H1 (cell line): ENCODE measurements around the gene CTNND2. TPM values are rescaled to one million over a fixed set of nuclear protein-coding genes. Genes with fewer than 3 reads are reported as not detected.

ENCODE experiments used
- CTCF ChIA-PET: fragments of 300-600 bp; sonication (Branson Sonifier 250); formaldehyde crosslinking; loops from one replicate; lab custom pipeline; 2021; ENCODE audit not compliant: partially characterized antibody; lab: Charles Lee
- POLR2A ChIA-PET: fragments of 300-600 bp; sonication (Branson Sonifier 250); formaldehyde crosslinking; loops from one replicate; lab custom pipeline; 2021; ENCODE audit warnings: inconsistent platforms; ENCODE audit not compliant: partially characterized antibody; lab: Charles Lee
- DNase-seq, 2 experiments: peaks; one replicate each; pipeline versions ENCODE4 v3.0.0 to v3.0.0-alpha.2; 2010 to 2022; ENCODE audit warnings: low spot score in 2 of 2, low read depth in 1 of 2, mixed read lengths in 1 of 2
- FAIRE-seq: peaks from 2 replicates; lab custom pipeline; 2011; peaks lifted over from hg19 to GRCh38; lab: Jason Lieb, UNC
- H2AFZ ChIP-seq: 2 replicates; pipeline ENCODE4 v1.8.1; 2012; ENCODE audit warnings: low read length, inconsistent platforms
- H2AK5ac ChIP-seq: 2 replicates; pipeline ENCODE4 v1.6.1; 2013; ENCODE audit warnings: low read depth, low read length
- H2BK120ac ChIP-seq: replicated peaks from 2 replicates; pipeline ENCODE3; 2013; ENCODE audit warnings: low read depth, low read length, inconsistent platforms
- H2BK12ac ChIP-seq: 2 replicates; pipeline ENCODE4 v1.6.1; 2013; ENCODE audit warnings: low read depth, low read length
- H2BK15ac ChIP-seq: 2 replicates; pipeline ENCODE4 v1.6.1; 2013; ENCODE audit warnings: low read length
- H2BK20ac ChIP-seq: 2 replicates; pipeline ENCODE4 v1.6.1; 2013; ENCODE audit warnings: low read length
- H2BK5ac ChIP-seq: 2 replicates; pipeline ENCODE4 v1.6.1; 2013; ENCODE audit warnings: low read depth, low read length
- H3K14ac ChIP-seq: 2 replicates; pipeline ENCODE4 v1.6.1; 2013; ENCODE audit warnings: inconsistent platforms; ENCODE audit not compliant: insufficient read length
- H3K18ac ChIP-seq: 2 replicates; pipeline ENCODE4 v1.6.1; 2013; ENCODE audit warnings: low read length; ENCODE audit errors: extremely low read depth
- H3K23ac ChIP-seq: 2 replicates; pipeline ENCODE4 v1.6.1; 2013; ENCODE audit warnings: inconsistent platforms; ENCODE audit not compliant: insufficient read length
- H3K23me2 ChIP-seq: 2 replicates; pipeline ENCODE4 v1.6.1; 2013; ENCODE audit warnings: low read depth, low read length
- H3K27ac ChIP-seq: 2 replicates; pipeline ENCODE4 v1.6.1; 2011; ENCODE audit warnings: low read depth, low read length, inconsistent platforms
- H3K27me3 ChIP-seq, 4 experiments: replicated peaks in 1 of 4; 1 replicate in 1 of 4; 2 replicates in 3 of 4; pipeline versions ENCODE4 v1.6.1 to v1.8.1; 2011 to 2013; ENCODE audit warnings: low read length in 3 of 4, mild to moderate bottlenecking in 3 of 4, inconsistent platforms in 2 of 4, mixed read lengths in 2 of 4, moderate library complexity in 1 of 4; ENCODE audit not compliant: control insufficient read depth in 3 of 4, insufficient read depth in 3 of 4; ENCODE audit errors: extremely low read depth in 1 of 4
- H3K36me3 ChIP-seq, 4 experiments: 2 replicates each; pipeline versions ENCODE4 v1.6.1 to v1.8.1; 2011 to 2013; ENCODE audit warnings: mild to moderate bottlenecking in 4 of 4, low read length in 3 of 4, moderate library complexity in 2 of 4, control low read depth in 1 of 4, inconsistent platforms in 1 of 4; ENCODE audit not compliant: insufficient read depth in 4 of 4, control insufficient read depth in 2 of 4
- H3K4ac ChIP-seq: replicated peaks from 2 replicates; pipeline ENCODE3; 2013; ENCODE audit warnings: low read length, low read depth, mixed read lengths, inconsistent platforms; ENCODE audit not compliant: insufficient read length
- H3K4me1 ChIP-seq, 4 experiments: replicated peaks in 1 of 4; 1 replicate in 1 of 4; 2 replicates in 3 of 4; pipeline versions ENCODE4 v1.6.1 to v1.8.1; 2011 to 2013; ENCODE audit warnings: low read length in 3 of 4, inconsistent platforms in 2 of 4, mixed read lengths in 1 of 4; ENCODE audit not compliant: insufficient read depth in 4 of 4, control insufficient read depth in 3 of 4
- H3K4me2 ChIP-seq, 2 experiments: 2 replicates each; pipeline versions ENCODE4 v1.6.1 to v1.8.1; 2011 to 2013; ENCODE audit warnings: low read depth in 2 of 2, low read length in 2 of 2, control low read depth in 1 of 2, inconsistent platforms in 1 of 2, mild to moderate bottlenecking in 1 of 2; ENCODE audit not compliant: insufficient read depth in 1 of 2
- H3K4me3 ChIP-seq, 4 experiments: fragments of 200-600, 300-600 bp in 1 of 4; sonication (generic), shearing (Covaris generic), sonication (Bioruptor Twin) in 1 of 4; 2 replicates each; pipeline versions ENCODE4 v1.5.1 to v1.8.1; 2011 to 2016; ENCODE audit warnings: low read length in 4 of 4, low read depth in 3 of 4, control low read depth in 2 of 4, inconsistent platforms in 2 of 4, mild to moderate bottlenecking in 2 of 4, mixed read lengths in 1 of 4, moderate library complexity in 1 of 4; ENCODE audit not compliant: insufficient read depth in 2 of 4; ENCODE audit errors: extremely low read depth in 1 of 4
- H3K56ac ChIP-seq: replicated peaks from 2 replicates; pipeline ENCODE3; 2013; ENCODE audit warnings: low read depth, mild to moderate bottlenecking, mixed read lengths, low read length, inconsistent platforms; ENCODE audit not compliant: insufficient read length
- H3K79me1 ChIP-seq: 2 replicates; pipeline ENCODE4 v1.6.1; 2013; ENCODE audit warnings: low read depth, low read length, control low read depth
- H3K79me2 ChIP-seq, 2 experiments: 2 replicates each; pipeline versions ENCODE4 v1.6.1 to v1.8.1; 2012 to 2013; ENCODE audit warnings: low read length in 2 of 2, mild to moderate bottlenecking in 2 of 2, inconsistent platforms in 1 of 2; ENCODE audit not compliant: insufficient read depth in 2 of 2, control insufficient read depth in 1 of 2
- H3K9ac ChIP-seq, 4 experiments: replicated peaks in 1 of 4; 1 replicate in 1 of 4; 2 replicates in 3 of 4; pipeline versions ENCODE4 v1.6.1 to v1.8.1; 2011 to 2013; ENCODE audit warnings: low read depth in 3 of 4, low read length in 3 of 4, control low read depth in 2 of 4, mild to moderate bottlenecking in 2 of 4, moderate library complexity in 2 of 4, inconsistent platforms in 1 of 4; ENCODE audit errors: extremely low read depth in 1 of 4
- H3K9me3 ChIP-seq, 2 experiments: 2 replicates each; pipeline versions ENCODE4 v1.6.1 to v1.8.1; 2012 to 2013; ENCODE audit warnings: mild to moderate bottlenecking in 2 of 2, moderate library complexity in 2 of 2, control low read depth in 1 of 2, inconsistent platforms in 1 of 2, low read depth in 1 of 2, low read length in 1 of 2, mixed read lengths in 1 of 2; ENCODE audit not compliant: insufficient read depth in 2 of 2
- H4K20me1 ChIP-seq, 2 experiments: replicated peaks in 1 of 2; 2 replicates each; pipeline versions ENCODE3 to v1.8.1; 2011 to 2013; ENCODE audit warnings: inconsistent platforms in 2 of 2, low read length in 2 of 2, mild to moderate bottlenecking in 1 of 2; ENCODE audit not compliant: insufficient read depth in 2 of 2, control insufficient read depth in 1 of 2
- H4K5ac ChIP-seq: 2 replicates; pipeline ENCODE4 v1.6.1; 2013; ENCODE audit warnings: low read length, low read depth, mixed read lengths, inconsistent platforms; ENCODE audit not compliant: insufficient read length
- H4K8ac ChIP-seq: 2 replicates; pipeline ENCODE4 v1.8.0; 2013; ENCODE audit warnings: mild to moderate bottlenecking, moderate library complexity, low read length, inconsistent platforms; ENCODE audit not compliant: insufficient read depth; ENCODE audit errors: extremely low read depth
- H4K91ac ChIP-seq: replicated peaks from 2 replicates; pipeline ENCODE3; 2013; ENCODE audit warnings: low read length, mixed read lengths, inconsistent platforms; ENCODE audit not compliant: insufficient read length
- ASH2L ChIP-seq: fragments of 200-600, 300-600 bp; sonication (generic); IDR thresholded peaks from one replicate; pipeline ENCODE4 v1.7.1; 2017; ENCODE audit warnings: low read length
- ATF3 ChIP-seq: IDR thresholded peaks from 2 replicates; pipeline ENCODE4 v1.6.1; 2011; ENCODE audit warnings: low read depth, mild to moderate bottlenecking, low read length; ENCODE audit not compliant: insufficient read depth
- BACH1 ChIP-seq: IDR thresholded peaks from 2 replicates; pipeline ENCODE4 v1.6.1; 2012; ENCODE audit warnings: low read length, improper control_type of control experiment
- EZH2 ChIP-seq: fragments of 200-600 bp; sonication (generic); IDR thresholded peaks from 2 replicates; pipeline ENCODE4 v1.7.1; 2012; ENCODE audit warnings: low read depth, mild to moderate bottlenecking, moderate library complexity, low read length, inconsistent platforms; ENCODE audit not compliant: severe bottlenecking
- RFX5 ChIP-seq: IDR thresholded peaks from 2 replicates; pipeline ENCODE4 v1.6.1; 2011; ENCODE audit warnings: low read depth, low read length, improper control_type of control experiment, borderline replicate concordance
- SIX5 ChIP-seq: IDR thresholded peaks from 2 replicates; pipeline ENCODE4 v1.6.1; 2011; ENCODE audit warnings: mild to moderate bottlenecking, low read depth, low read length
- SUZ12 ChIP-seq: fragments of 200-600 bp; sonication (generic); IDR thresholded peaks from 2 replicates; pipeline ENCODE4 v1.6.1; 2012; ENCODE audit warnings: mild to moderate bottlenecking, inconsistent platforms, low read length, moderate library complexity, mixed read lengths
- TAF1 ChIP-seq: IDR thresholded peaks from 2 replicates; pipeline ENCODE4 v1.6.1; 2011; ENCODE audit warnings: mild to moderate bottlenecking, low read depth, low read length
- USF2 ChIP-seq: IDR thresholded peaks from 2 replicates; pipeline ENCODE4 v1.6.1; 2011; ENCODE audit warnings: low read length, improper control_type of control experiment
- ZNF274 ChIP-seq: IDR thresholded peaks from 2 replicates; pipeline ENCODE4 v1.7.0; 2012; ENCODE audit warnings: low read length, borderline replicate concordance; ENCODE audit errors: extremely low read depth
- WGBS, 2 experiments: shearing (Covaris generic) in 1 of 2; methylation state at CpG; one replicate each; pipeline versions ENCODE4 v1.1.6 to v1.1.7; 2013 to 2015; ENCODE audit warnings: low lambda C conversion rate in 2 of 2, mixed read lengths in 2 of 2, inconsistent platforms in 1 of 2, low coverage in 1 of 2, missing lambda C conversion rate in 1 of 2; ENCODE audit not compliant: insufficient replicate concordance in 2 of 2, insufficient coverage in 1 of 2, insufficient read length in 1 of 2; ENCODE audit errors: extremely low coverage in 1 of 2, missing lambda C conversion rate in 1 of 2; 5-methylcytosine and 5-hydroxymethylcytosine counted together
- polyA plus RNA-seq, 7 experiments: library from polyadenylated mRNA; depleted of rRNA in 3 of 7; stranded (reverse) in 5 of 7; unstranded in 2 of 7; fragments of >200 nt in 5 of 7; fragments of 200-250 nt in 2 of 7; gene quantifications; 1 replicate in 5 of 7; 2 replicates in 1 of 7; 4 replicates in 1 of 7; pipeline versions ENCODE4 v1.2.1 to v1.2.3, GENCODE V29; 2011 to 2013; ENCODE audit warnings: missing spikeins in 2 of 7, mixed read lengths in 2 of 7
- total RNA-seq: library from RNA; stranded (reverse); fragmentation: NEBNext Ultra II Directional; extraction: Animal tissue kit (Norgen Biotek cat#: 25700); gene quantifications from 2 replicates; pipeline ENCODE4 v1.2.1, GENCODE V29; 2021

The CTNND2 gene
- total and polyA plus RNA-seq, 2 of the 8 experiments (the other 6 are each of a cell fraction or from before 2014, with no cell fraction given), result 7.4 to 14.2 TPM

- Histone ChIP-seq H2BK5ac (no peak overlapping the region), H3K23ac (no peak overlapping the region), H2BK15ac (no peak overlapping the region), H2BK120ac (no peak overlapping the region), H3K4ac (no peak overlapping the region), H3K4me3 (no peak overlapping the region), H2BK20ac (no peak overlapping the region), H4K5ac (no peak overlapping the region), H2AK5ac (no peak overlapping the region), H3K14ac (no peak overlapping the region), H4K91ac (no peak overlapping the region), H3K79me2 (no peaks in the 10 kb centered on the region), H3K23me2 (no peaks in the 10 kb centered on the region), H3K36me3 (no peaks in the 10 kb centered on the region), H2AFZ (no peak overlapping the region), H3K18ac (no peak overlapping the region), H2BK12ac (no peak overlapping the region), H3K9me3 (peaks cover 0 to 2% of the 10 kb centered on the region in 2 experiments; a peak in 1 of 4 replicates), H3K4me2 (no peak overlapping the region), H3K4me1 (no peaks in the 10 kb centered on the region), H3K9ac (no peak overlapping the region), H4K8ac (no peak overlapping the region), H3K56ac (no peak overlapping the region), H4K20me1 (no peaks in the 10 kb centered on the region), H3K27ac (no peak overlapping the region), H3K79me1 (no peaks in the 10 kb centered on the region), H3K27me3 (no peaks in the 10 kb centered on the region)
- 83% methylated on average over 5 of the region's 5 CpGs; no CpG with 5 or more reads in 1 of the 2 experiments for WGBS, 2 experiments
- DNase-seq (no peak), FAIRE-seq (peak; percentile 13)
- ChIA-PET POLR2A (no interaction called here), CTCF (interaction anchor here (0.6 to 2.3 kb wide), 8 partner anchors 9 to 200 kb away, joined by 3 to 9 read pairs (median 3); no protein-coding TSS in a partner anchor)
- no peak for TF ChIP-seq RFX5
- no peak for TF ChIP-seq ATF3
- TF ChIP-seq ASH2L, result no peak
- no peak for TF ChIP-seq ZNF274
- TF ChIP-seq EZH2, result no peak
- no peak for TF ChIP-seq TAF1
- no peak for TF ChIP-seq USF2
- no peak for TF ChIP-seq SUZ12
- TF ChIP-seq SIX5, result no peak
- no peak for TF ChIP-seq BACH1
Observed at GRCh38 chr5:11289733-11290132, 614.5 kb downstream of the CTNND2 start.
